HCT116 (cell line): Measurements from ENCODE around the gene BSN. TPM values are rescaled to one million over a fixed set of nuclear protein-coding genes. Genes with fewer than 3 reads are reported as not detected.

Experiments
- ATAC-seq: fragments of 200-7000 bp; cut with Tn5 transposase; 2 replicates; pipeline ENCODE4 v1.9.1; 2020; ENCODE audit warnings: mild to moderate bottlenecking, moderate library complexity
- BruUV-seq: library from RNA; stranded (reverse); fragments of 400-500 nt; replicated peaks from 2 replicates; lab custom pipeline; 2021; lab: Mats Ljungman, UMichigan
- CTCF ChIA-PET: fragments of 300-600 bp; sonication (Branson Sonifier 250); formaldehyde crosslinking; loops from one replicate; lab custom pipeline; 2021; ENCODE audit warnings: antibody characterized with exemption; lab: Charles Lee
- POLR2A ChIA-PET: fragments of 300-600, 350-600 bp; sonication (Branson Sonifier 250); formaldehyde crosslinking; loops from one replicate; lab custom pipeline; 2021; ENCODE audit warnings: antibody characterized with exemption; lab: Charles Lee
- RAD21 ChIA-PET, 2 experiments: fragments of 300-600 bp; sonication (Branson Sonifier 250); formaldehyde crosslinking; loops; one replicate each; lab custom pipeline; 2023; ENCODE audit warnings: low total read pairs in 2 of 2; ENCODE audit not compliant: uncharacterized antibody in 2 of 2, unreplicated experiment in 2 of 2, low non-redundant PET in 1 of 2; lab: Charles Lee
- DNase-seq: peaks from one replicate; pipeline ENCODE4 v3.0.0-alpha.2; 2010; ENCODE audit warnings: low read depth, low spot score
- H2AFZ ChIP-seq: fragments of 200-600 bp; shearing (Covaris generic), sonication (generic); 2 replicates; pipeline ENCODE4 v1.6.1; 2017; ENCODE audit warnings: low read depth, mixed run types, mixed read lengths, antibody characterized with exemption, low read length; ENCODE audit not compliant: poor library complexity, severe bottlenecking
- H3K27ac ChIP-seq: 2 replicates; pipeline ENCODE4 v1.5.1; 2012; ENCODE audit warnings: low read depth, low read length
- H3K27me3 ChIP-seq: fragments of 200-600 bp; sonication (generic); 2 replicates; pipeline ENCODE4 v1.6.1; 2016; ENCODE audit warnings: mixed run types, low read length, mixed read lengths; ENCODE audit not compliant: insufficient read depth
- H3K36me3 ChIP-seq, 2 experiments: fragments of 200-500 bp in 1 of 2; fragments of 200-600 bp in 1 of 2; sonication (Bioruptor generic) in 1 of 2; sonication (generic) in 1 of 2; 2 replicates each; pipeline versions ENCODE4 v1.5.1 to v1.6.1; 2014 to 2016; ENCODE audit warnings: low read length in 2 of 2, inconsistent platforms in 1 of 2, mixed read lengths in 1 of 2, mixed run types in 1 of 2; ENCODE audit not compliant: insufficient read depth in 2 of 2, control insufficient read depth in 1 of 2
- H3K4me1 ChIP-seq, 2 experiments: fragments of 200-600 bp in 1 of 2; sonication (generic) in 1 of 2; 2 replicates each; pipeline versions ENCODE4 v1.5.1 to v1.6.1; 2012 to 2017; ENCODE audit warnings: low read length in 2 of 2, inconsistent platforms in 1 of 2, mild to moderate bottlenecking in 1 of 2, mixed read lengths in 1 of 2, mixed run types in 1 of 2, moderate library complexity in 1 of 2; ENCODE audit not compliant: insufficient read depth in 2 of 2, control insufficient read depth in 1 of 2
- H3K4me2 ChIP-seq: fragments of 200-600 bp; sonication (generic); 2 replicates; pipeline ENCODE4 v1.6.1; 2017; ENCODE audit warnings: mixed run types, low read length, mixed read lengths
- H3K4me3 ChIP-seq, 2 experiments: fragments of 200-600 bp in 1 of 2; sonication (generic) in 1 of 2; replicated peaks in 1 of 2; 2 replicates each; pipeline ENCODE4 v1.5.1; 2011 to 2016; ENCODE audit warnings: low read length in 2 of 2, control low read depth in 1 of 2, low read depth in 1 of 2, mild to moderate bottlenecking in 1 of 2, mixed read lengths in 1 of 2, mixed run types in 1 of 2
- H3K79me2 ChIP-seq: fragments of 200-600 bp; sonication (generic); 2 replicates; pipeline ENCODE4 v1.6.1; 2017; ENCODE audit warnings: mild to moderate bottlenecking, mixed run types, low read length, moderate library complexity, mixed read lengths; ENCODE audit not compliant: insufficient read depth
- H3K9ac ChIP-seq: fragments of 200-600 bp; sonication (generic); 2 replicates; pipeline ENCODE4 v1.6.1; 2016; ENCODE audit warnings: low read length, mixed read lengths
- H3K9me2 ChIP-seq: fragments of 200-600 bp; sonication (generic), shearing (Covaris generic); 2 replicates; pipeline ENCODE4 v1.6.1; 2017; ENCODE audit warnings: mixed run types, mild to moderate bottlenecking, moderate library complexity; ENCODE audit not compliant: insufficient read depth
- H3K9me3 ChIP-seq, 2 experiments: fragments of 200-500 bp in 1 of 2; fragments of 200-600 bp in 1 of 2; sonication (Bioruptor generic) in 1 of 2; sonication (generic) in 1 of 2; 2 replicates each; pipeline ENCODE4 v1.6.1; 2014 to 2017; ENCODE audit warnings: low read length in 2 of 2, mixed read lengths in 2 of 2, inconsistent platforms in 1 of 2, low read depth in 1 of 2, mild to moderate bottlenecking in 1 of 2, mixed run types in 1 of 2, moderate library complexity in 1 of 2; ENCODE audit not compliant: control insufficient read depth in 1 of 2, insufficient read depth in 1 of 2
- H4K20me1 ChIP-seq: fragments of 200-600 bp; sonication (generic), shearing (Covaris generic); 2 replicates; pipeline ENCODE4 v1.6.1; 2017; ENCODE audit warnings: mixed run types, mild to moderate bottlenecking, moderate library complexity; ENCODE audit not compliant: insufficient read depth
- CBX3 ChIP-seq: IDR thresholded peaks from 2 replicates; pipeline ENCODE4 v1.6.1; 2012; ENCODE audit warnings: low read depth
- CEBPB ChIP-seq: IDR thresholded peaks from 2 replicates; pipeline ENCODE4 v1.6.1; 2012; ENCODE audit warnings: low read depth
- EGR1 ChIP-seq: IDR thresholded peaks from 2 replicates; pipeline ENCODE4 v1.6.1; 2012; ENCODE audit warnings: low read depth
- ELF1 ChIP-seq: IDR thresholded peaks from 2 replicates; pipeline ENCODE4 v1.6.1; 2012; ENCODE audit warnings: low read depth, borderline replicate concordance
- EZH2 ChIP-seq: fragments of 200-600 bp; sonication (generic); IDR thresholded peaks from 2 replicates; pipeline ENCODE4 v1.6.1; 2017; ENCODE audit warnings: antibody characterized with exemption, mixed run types
- EZH2phosphoT487 ChIP-seq: fragments of 200-600 bp; IDR thresholded peaks from 2 replicates; pipeline ENCODE4 v1.6.1; 2018; ENCODE audit warnings: antibody characterized with exemption, borderline replicate concordance
- MAX ChIP-seq: IDR thresholded peaks from 2 replicates; pipeline ENCODE4 v1.6.1; 2012
- POLR2A ChIP-seq: IDR thresholded peaks from 2 replicates; pipeline ENCODE4 v1.7.0; 2011; ENCODE audit warnings: borderline replicate concordance; ENCODE audit not compliant: insufficient read depth, insufficient read length; ENCODE audit errors: extremely low read depth
- RAD21 ChIP-seq: IDR thresholded peaks from 2 replicates; pipeline ENCODE4 v1.6.1; 2012; ENCODE audit warnings: low read depth, mild to moderate bottlenecking
- SIN3A ChIP-seq: IDR thresholded peaks from 2 replicates; pipeline ENCODE4 v1.6.1; 2012; ENCODE audit warnings: low read depth
- SP1 ChIP-seq: IDR thresholded peaks from 2 replicates; pipeline ENCODE4 v1.6.1; 2012; ENCODE audit warnings: low read depth
- ZFX ChIP-seq: fragments of 450-650 bp; IDR thresholded peaks from 2 replicates; pipeline ENCODE4 v1.6.1; 2017
- ZNF274 ChIP-seq: fragments of 200-500 bp; sonication (Bioruptor generic); IDR thresholded peaks from 2 replicates; pipeline ENCODE4 v1.6.1; 2014; ENCODE audit warnings: mild to moderate bottlenecking, low read depth, low read length, inconsistent platforms
- intact Hi-C: fragments of 100-400 bp; cut with micrococcal nuclease; formaldehyde crosslinking; loops from 2 replicates; pipeline ENCODE4 v1.10.0; 2022
- total RNA-seq: library from RNA; stranded (reverse); gene quantifications from one replicate; pipeline ENCODE4 v1.2.1, GENCODE V29; 2021; ENCODE audit not compliant: unreplicated experiment
- TF ChIP-seq, protein P1 (sequence below): IDR thresholded peaks from 2 replicates; pipeline ENCODE4 v1.6.1; 2012; ENCODE audit warnings: low read depth
- TF ChIP-seq, protein P2 (sequence below), 3 experiments: fragments of 200-600 bp in 1 of 3; sonication (generic) in 1 of 3; IDR thresholded peaks in 2 of 3; conservative IDR thresholded peaks in 1 of 3; 2 replicates each; pipeline ENCODE4 v1.5.1; 2012 to 2017; ENCODE audit warnings: low read depth in 2 of 3, low read length in 2 of 3, antibody characterized with exemption in 1 of 3, borderline replicate concordance in 1 of 3, control low read depth in 1 of 3, mild to moderate bottlenecking in 1 of 3, mixed read lengths in 1 of 3, mixed run types in 1 of 3, moderate library complexity in 1 of 3; ENCODE audit not compliant: insufficient read depth in 1 of 3

Gene BSN
- total RNA-seq, 1 experiment from 2014 or later = 1.5 TPM

GRCh38 chr3:49652903-49653415, 98.7 kb downstream of the BSN start:
- Histone ChIP-seq H3K4me2 (no peak overlapping the region), H4K20me1 (no peaks in the 10 kb centered on the region), H2AFZ (no peak overlapping the region), H3K36me3 (no peaks in the 10 kb centered on the region)
- intact Hi-C loops = no loop called here
- BruUV-seq = no TSS peak
- no peak for ATAC-seq
- RAD21 ChIA-PET = no interaction called here
- TF ChIP-seq CEBPB (no peak), SP1 (no peak)
- TF ChIP-seq, all 23 proteins: peak for 0
- Histone ChIP-seq H3K9ac (no peak overlapping the region), H3K9me2 (no peaks in the 10 kb centered on the region), H3K27ac (no peak overlapping the region), H3K4me3 (no peak overlapping the region), H3K79me2 (no peaks in the 10 kb centered on the region), H3K4me1 (peaks cover 1 to 10% of the 10 kb centered on the region in 2 experiments; a peak in 2 of 4 replicates), H3K9me3 (no peaks in the 10 kb centered on the region), H3K27me3 (no peaks in the 10 kb centered on the region)
- CTCF ChIA-PET = interaction anchor here (1.3 kb wide), 1 partner anchor 114 kb away, joined by 3 read pairs; no protein-coding TSS in a partner anchor
- POLR2A ChIA-PET = interaction anchor here (0.6 kb wide), 1 partner anchor 20 kb away, joined by 4 read pairs; no protein-coding TSS in a partner anchor
- no peak for DNase-seq

GRCh38 chr3:49653621-49654020, 99.3 kb downstream of the BSN start:
- H3K4me1 ChIP-seq = peaks cover 0 to 7% of the 10 kb centered on the region in 2 experiments; a peak in 1 of 4 replicates
- no peaks in the 10 kb centered on the region for H3K27me3 ChIP-seq
- no peaks in the 10 kb centered on the region for H3K9me2 ChIP-seq
- POLR2A ChIA-PET = no interaction called here
- no TSS peak for BruUV-seq
- H3K9me3 ChIP-seq = no peaks in the 10 kb centered on the region
- no peak overlapping the region for H3K4me2 ChIP-seq
- CTCF ChIA-PET = no interaction called here
- no peaks in the 10 kb centered on the region for H3K79me2 ChIP-seq
- ATAC-seq (no peak), DNase-seq (no peak)
- no peaks in the 10 kb centered on the region for H4K20me1 ChIP-seq
- H3K27ac ChIP-seq = no peak overlapping the region
- H3K9ac ChIP-seq = no peak overlapping the region
- no peak overlapping the region for H2AFZ ChIP-seq
- RAD21 ChIA-PET = no interaction called here
- intact Hi-C loops = no loop called here
- no peaks in the 10 kb centered on the region for H3K36me3 ChIP-seq
- TF ChIP-seq POLR2A = no peak
- no peak for TF ChIP-seq ZNF274
- no peak for TF ChIP-seq EGR1
- no peak for TF ChIP-seq MAX
- no peak for TF ChIP-seq EZH2
- TF ChIP-seq, protein P1, sequence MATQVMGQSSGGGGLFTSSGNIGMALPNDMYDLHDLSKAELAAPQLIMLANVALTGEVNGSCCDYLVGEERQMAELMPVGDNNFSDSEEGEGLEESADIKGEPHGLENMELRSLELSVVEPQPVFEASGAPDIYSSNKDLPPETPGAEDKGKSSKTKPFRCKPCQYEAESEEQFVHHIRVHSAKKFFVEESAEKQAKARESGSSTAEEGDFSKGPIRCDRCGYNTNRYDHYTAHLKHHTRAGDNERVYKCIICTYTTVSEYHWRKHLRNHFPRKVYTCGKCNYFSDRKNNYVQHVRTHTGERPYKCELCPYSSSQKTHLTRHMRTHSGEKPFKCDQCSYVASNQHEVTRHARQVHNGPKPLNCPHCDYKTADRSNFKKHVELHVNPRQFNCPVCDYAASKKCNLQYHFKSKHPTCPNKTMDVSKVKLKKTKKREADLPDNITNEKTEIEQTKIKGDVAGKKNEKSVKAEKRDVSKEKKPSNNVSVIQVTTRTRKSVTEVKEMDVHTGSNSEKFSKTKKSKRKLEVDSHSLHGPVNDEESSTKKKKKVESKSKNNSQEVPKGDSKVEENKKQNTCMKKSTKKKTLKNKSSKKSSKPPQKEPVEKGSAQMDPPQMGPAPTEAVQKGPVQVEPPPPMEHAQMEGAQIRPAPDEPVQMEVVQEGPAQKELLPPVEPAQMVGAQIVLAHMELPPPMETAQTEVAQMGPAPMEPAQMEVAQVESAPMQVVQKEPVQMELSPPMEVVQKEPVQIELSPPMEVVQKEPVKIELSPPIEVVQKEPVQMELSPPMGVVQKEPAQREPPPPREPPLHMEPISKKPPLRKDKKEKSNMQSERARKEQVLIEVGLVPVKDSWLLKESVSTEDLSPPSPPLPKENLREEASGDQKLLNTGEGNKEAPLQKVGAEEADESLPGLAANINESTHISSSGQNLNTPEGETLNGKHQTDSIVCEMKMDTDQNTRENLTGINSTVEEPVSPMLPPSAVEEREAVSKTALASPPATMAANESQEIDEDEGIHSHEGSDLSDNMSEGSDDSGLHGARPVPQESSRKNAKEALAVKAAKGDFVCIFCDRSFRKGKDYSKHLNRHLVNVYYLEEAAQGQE = no peak
- TF ChIP-seq CBX3 = no peak
- TF ChIP-seq RAD21 = no peak
- no peak for TF ChIP-seq SIN3A
- TF ChIP-seq, protein P2, sequence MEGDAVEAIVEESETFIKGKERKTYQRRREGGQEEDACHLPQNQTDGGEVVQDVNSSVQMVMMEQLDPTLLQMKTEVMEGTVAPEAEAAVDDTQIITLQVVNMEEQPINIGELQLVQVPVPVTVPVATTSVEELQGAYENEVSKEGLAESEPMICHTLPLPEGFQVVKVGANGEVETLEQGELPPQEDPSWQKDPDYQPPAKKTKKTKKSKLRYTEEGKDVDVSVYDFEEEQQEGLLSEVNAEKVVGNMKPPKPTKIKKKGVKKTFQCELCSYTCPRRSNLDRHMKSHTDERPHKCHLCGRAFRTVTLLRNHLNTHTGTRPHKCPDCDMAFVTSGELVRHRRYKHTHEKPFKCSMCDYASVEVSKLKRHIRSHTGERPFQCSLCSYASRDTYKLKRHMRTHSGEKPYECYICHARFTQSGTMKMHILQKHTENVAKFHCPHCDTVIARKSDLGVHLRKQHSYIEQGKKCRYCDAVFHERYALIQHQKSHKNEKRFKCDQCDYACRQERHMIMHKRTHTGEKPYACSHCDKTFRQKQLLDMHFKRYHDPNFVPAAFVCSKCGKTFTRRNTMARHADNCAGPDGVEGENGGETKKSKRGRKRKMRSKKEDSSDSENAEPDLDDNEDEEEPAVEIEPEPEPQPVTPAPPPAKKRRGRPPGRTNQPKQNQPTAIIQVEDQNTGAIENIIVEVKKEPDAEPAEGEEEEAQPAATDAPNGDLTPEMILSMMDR (IDR thresholded peaks at IDR 0.05 in 2 of 3, conservative IDR thresholded peaks at IDR 0.05 in 1 of 3; ENCODE audit: borderline replicate concordance in 1 of 3, insufficient read depth in 1 of 3, low read depth in 2 of 3, low read length in 2 of 3) = no peak
- TF ChIP-seq ZFX = no peak
- TF ChIP-seq EZH2phosphoT487 = no peak
- no peak for TF ChIP-seq ELF1
- TF ChIP-seq CEBPB = no peak
- H3K4me3 ChIP-seq = no peak overlapping the region
